WTC11 (cell line): Measurements from ENCODE around the gene KCNA1. TPM values are rescaled to one million over a fixed set of nuclear protein-coding genes. Genes with fewer than 3 reads are reported as not detected.
A peak's percentile ranks its signal among the peaks of the same experiment; 100 is the strongest.

Experiments used
- ATAC-seq: fragments of 200-7000 bp; cut with Tn5 transposase; 2 replicates; pipeline ENCODE4 v1.10.0; 2021; ENCODE audit warnings: mild to moderate bottlenecking, moderate library complexity
- CTCF ChIA-PET: fragments of 300-600 bp; sonication (Branson Sonifier 250); formaldehyde crosslinking; loops from one replicate; lab custom pipeline; 2021; ENCODE audit warnings: antibody characterized with exemption; lab: Charles Lee
- POLR2A ChIA-PET: fragments of 350-600 bp; sonication (Branson Sonifier 250); formaldehyde crosslinking; loops from one replicate; lab custom pipeline; 2021; ENCODE audit warnings: antibody characterized with exemption; lab: Charles Lee
- DNase-seq: peaks from one replicate; pipeline ENCODE4 v3.0.0; 2021; ENCODE audit warnings: low spot score
- H3K27ac Mint-ChIP-seq: 2 replicates; pipeline ENCODE4 v1.8.0; 2021; ENCODE audit warnings: mixed read lengths
- H3K27me3 Mint-ChIP-seq: 2 replicates; pipeline ENCODE4 v1.8.0; 2021; ENCODE audit warnings: low read depth, mild to moderate bottlenecking, moderate library complexity, mixed read lengths
- H3K36me3 Mint-ChIP-seq: 2 replicates; pipeline ENCODE4 v1.8.0; 2021; ENCODE audit warnings: mixed read lengths
- H3K4me1 Mint-ChIP-seq: 2 replicates; pipeline ENCODE4 v1.8.0; 2022; ENCODE audit warnings: mixed read lengths
- H3K4me3 Mint-ChIP-seq: 2 replicates; pipeline ENCODE4 v1.8.0; 2021; ENCODE audit warnings: mild to moderate bottlenecking, moderate library complexity, mixed read lengths
- H3K9me3 Mint-ChIP-seq: 2 replicates; pipeline ENCODE4 v1.8.0; 2021; ENCODE audit warnings: mixed read lengths
- AFF4 ChIP-seq: sonication (generic); formaldehyde crosslinking; IDR thresholded peaks from 2 replicates; pipeline ENCODE4 v1.8.1; 2023; ENCODE audit warnings: mild to moderate bottlenecking, missing genetic modification reagents, borderline replicate concordance
- ATF6 ChIP-seq: sonication (generic); formaldehyde crosslinking; IDR thresholded peaks from 2 replicates; pipeline ENCODE4 v1.8.1; 2023; ENCODE audit warnings: mild to moderate bottlenecking, missing genetic modification reagents
- ELF4 ChIP-seq: sonication (generic); formaldehyde crosslinking; IDR thresholded peaks from 2 replicates; pipeline ENCODE4 v1.8.1; 2022; ENCODE audit warnings: low read depth, mild to moderate bottlenecking, moderate library complexity, missing genetic modification reagents
- EMX1 ChIP-seq: fragments of 250-450 bp; sonication (Bioruptor Pico); IDR thresholded peaks from 2 replicates; pipeline ENCODE4 v1.8.0; 2021; ENCODE audit warnings: mild to moderate bottlenecking
- HMGXB4 ChIP-seq: sonication (generic); formaldehyde crosslinking; IDR thresholded peaks from 2 replicates; pipeline ENCODE4 v1.8.1; 2023; ENCODE audit warnings: mild to moderate bottlenecking, moderate library complexity, missing genetic modification reagents
- KAT7 ChIP-seq: sonication (generic); formaldehyde crosslinking; IDR thresholded peaks from 2 replicates; pipeline ENCODE4 v1.8.1; 2023; ENCODE audit warnings: missing genetic modification reagents, mild to moderate bottlenecking, borderline replicate concordance
- MAX ChIP-seq: sonication (generic); formaldehyde crosslinking; IDR thresholded peaks from 2 replicates; pipeline ENCODE4 v1.8.0; 2022; ENCODE audit warnings: mild to moderate bottlenecking, missing genetic modification reagents
- NR2C2 ChIP-seq: sonication (generic); formaldehyde crosslinking; IDR thresholded peaks from 2 replicates; pipeline ENCODE4 v1.8.0; 2022; ENCODE audit warnings: mild to moderate bottlenecking, missing genetic modification reagents
- OVOL2 ChIP-seq: fragments of 250-450 bp; sonication (Bioruptor Pico); IDR thresholded peaks from 2 replicates; pipeline ENCODE4 v1.9.0; 2021; ENCODE audit warnings: mild to moderate bottlenecking, borderline replicate concordance
- RORB ChIP-seq: fragments of 250-450 bp; sonication (Bioruptor Pico); IDR thresholded peaks from 2 replicates; pipeline ENCODE4 v1.9.0; 2021; ENCODE audit warnings: mild to moderate bottlenecking
- SMAD4 ChIP-seq: sonication (generic); formaldehyde crosslinking; IDR thresholded peaks from 2 replicates; pipeline ENCODE4 v1.8.0; 2022; ENCODE audit warnings: mild to moderate bottlenecking, missing genetic modification reagents
- SP1 ChIP-seq: sonication (generic); formaldehyde crosslinking; conservative IDR thresholded peaks from 2 replicates; pipeline ENCODE4 v1.8.1; 2022; ENCODE audit warnings: missing genetic modification reagents
- TEAD1 ChIP-seq: sonication (generic); formaldehyde crosslinking; IDR thresholded peaks from 2 replicates; pipeline ENCODE4 v1.8.0; 2022; ENCODE audit warnings: mild to moderate bottlenecking, missing genetic modification reagents
- ZBTB21 ChIP-seq: sonication (generic); formaldehyde crosslinking; IDR thresholded peaks from 2 replicates; pipeline ENCODE4 v1.8.1; 2023; ENCODE audit warnings: mild to moderate bottlenecking, missing genetic modification reagents, borderline replicate concordance
- ZMAT4 ChIP-seq: fragments of 250-450 bp; sonication (Bioruptor Pico); IDR thresholded peaks from 2 replicates; pipeline ENCODE4 v1.9.0; 2021; ENCODE audit warnings: mild to moderate bottlenecking
- ZNF232 ChIP-seq: sonication (generic); formaldehyde crosslinking; IDR thresholded peaks from 2 replicates; pipeline ENCODE4 v1.8.0; 2022; ENCODE audit warnings: mild to moderate bottlenecking, missing genetic modification reagents
- ZNF263 ChIP-seq: sonication (generic); formaldehyde crosslinking; IDR thresholded peaks from 2 replicates; pipeline ENCODE4 v1.8.1; 2022; ENCODE audit warnings: low read depth, mild to moderate bottlenecking, moderate library complexity, missing genetic modification reagents
- ZNF317 ChIP-seq: sonication (generic); formaldehyde crosslinking; IDR thresholded peaks from 2 replicates; pipeline ENCODE4 v1.8.1; 2023; ENCODE audit warnings: low read depth, mild to moderate bottlenecking, moderate library complexity, missing genetic modification reagents, borderline replicate concordance
- ZNF423 ChIP-seq: fragments of 250-450 bp; sonication (Bioruptor Pico); IDR thresholded peaks from 2 replicates; pipeline ENCODE4 v2.1.2; 2022; ENCODE audit warnings: mild to moderate bottlenecking, moderate library complexity
- ZNF425 ChIP-seq: fragments of 250-450 bp; sonication (Bioruptor Pico); conservative IDR thresholded peaks from 2 replicates; pipeline ENCODE4 v1.9.0; 2021; ENCODE audit warnings: mild to moderate bottlenecking
- ZNF532 ChIP-seq: fragments of 250-450 bp; sonication (Bioruptor Pico); IDR thresholded peaks from 2 replicates; pipeline ENCODE4 v1.9.0; 2021; ENCODE audit warnings: mild to moderate bottlenecking, borderline replicate concordance
- total RNA-seq: library from RNA; stranded (reverse); gene quantifications from 3 replicates; pipeline ENCODE4 v1.2.3, GENCODE V29; 2021

Gene KCNA1
- total RNA-seq, 1 experiment from 2014 or later = 0.04 TPM

- TF ChIP-seq SMAD4 (CRISPR knock-in tag) (no peak), RORB (no peak), AFF4 (no peak), NR2C2 (CRISPR knock-in tag) (no peak), TEAD1 (CRISPR knock-in tag) (no peak), MAX (CRISPR knock-in tag) (0 out of 2 replicates have a peak, but pooled peaks have one; percentile 37), ZNF317 (CRISPR knock-in tag) (no peak), ZMAT4 (CRISPR knock-in tag) (no peak), HMGXB4 (CRISPR knock-in tag) (no peak), ZNF425 (CRISPR knock-in tag) (no peak), KAT7 (no peak), SP1 (CRISPR knock-in tag) (peak; percentile 54; the same call in 1 of the 2 replicates), ZNF532 (CRISPR knock-in tag) (no peak), OVOL2 (no peak), ELF4 (CRISPR knock-in tag) (no peak), ZNF232 (no peak), ZNF263 (CRISPR knock-in tag) (no peak), ATF6 (CRISPR knock-in tag) (no peak), ZNF423 (CRISPR knock-in tag) (peak; percentile 35; the same call in 1 of the 2 replicates), ZBTB21 (CRISPR knock-in tag) (peak; percentile 45; the same call in 1 of the 2 replicates), EMX1 (CRISPR knock-in tag) (no peak)
- TF ChIP-seq, all 79 proteins: peak for 4
- Mint-ChIP-seq H3K4me3 (peak overlapping the region; percentile 78), H3K9me3 (peaks cover 6% of the 10 kb centered on the region), H3K4me1 (peaks cover 13% of the 10 kb centered on the region), H3K36me3 (peaks cover 11% of the 10 kb centered on the region), H3K27me3 (peaks cover 1% of the 10 kb centered on the region; the same call in 1 of the 2 replicates), H3K27ac (no peak overlapping the region)
- POLR2A ChIA-PET = interaction anchor here (1.2 kb wide), 1 partner anchor 67 kb away, joined by 3 read pairs; no protein-coding TSS in a partner anchor
- ATAC-seq (peak; percentile 96), DNase-seq (peak; percentile 85)
- CTCF ChIA-PET = interaction anchor here (0.6 to 5.8 kb wide), 19 partner anchors 38 to 526 kb away, joined by 3 to 37 read pairs (median 4); a partner anchor contains a TSS
These were observed 858 bp upstream of the KCNA1 start for GRCh38 chr12:4908684-4909409.
